K562 treated with DMSO at 1 percent for 4 hours (cell line): ENCODE data around the gene DEPDC7. TPM values are rescaled to one million over a fixed set of nuclear protein-coding genes. Genes with fewer than 3 reads are reported as not detected.

Experiments used
- total RNA-seq: library from RNA; unstranded; fragments of 300-600 nt; gene quantifications from 2 replicates; pipeline ENCODE4 v1.2.3, GENCODE V29; 2022; ENCODE audit not compliant: insufficient read depth

The DEPDC7 gene
- 3.6 and 4.6 TPM in 2 replicates for total RNA-seq

DNA sequence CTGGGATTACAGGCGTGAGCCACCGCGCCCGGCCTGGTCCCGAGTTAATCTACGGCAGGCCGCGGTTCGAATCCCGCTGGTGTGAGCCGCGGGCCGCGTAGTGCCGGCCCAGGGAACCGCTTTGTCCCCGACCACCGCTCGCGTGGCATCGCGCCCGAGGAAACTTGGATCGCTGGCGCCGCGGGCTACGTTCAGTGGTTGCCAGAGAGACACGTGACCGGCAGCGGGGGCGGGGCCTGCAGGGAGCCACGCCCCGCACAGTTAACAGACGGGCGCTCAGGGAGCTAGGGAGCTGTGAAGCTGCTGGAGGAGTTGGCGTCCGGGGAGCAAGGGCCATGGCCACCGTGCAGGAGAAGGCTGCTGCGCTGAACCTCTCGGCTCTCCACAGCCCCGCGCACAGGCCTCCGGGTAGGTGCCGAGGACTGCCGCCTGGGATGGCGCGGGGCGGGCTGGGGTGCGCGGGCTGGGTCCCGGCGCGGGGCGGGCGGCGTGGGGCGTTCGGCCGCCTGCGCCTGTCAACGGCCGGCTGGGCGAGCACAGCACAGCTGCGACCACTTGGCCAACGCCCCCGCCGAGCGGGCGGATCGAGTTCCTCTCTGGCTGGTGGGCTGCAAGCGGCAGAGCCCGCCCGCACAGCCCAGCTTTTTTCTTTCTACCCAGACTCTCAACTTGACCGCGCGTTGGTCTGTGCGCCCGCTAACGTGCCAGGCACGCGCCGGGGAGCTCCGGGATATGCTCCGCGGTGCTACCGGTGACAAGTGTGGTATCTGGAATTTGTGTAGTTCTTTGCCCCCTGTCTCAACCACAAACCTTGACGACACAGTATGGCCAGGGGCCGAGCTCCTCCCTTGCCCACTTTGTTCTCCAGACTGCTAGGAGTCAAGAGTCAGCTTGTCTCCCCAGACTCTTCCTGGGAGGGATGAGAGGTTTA lies at the start of gene DEPDC7:
TSS of gene DEPDC7 (plus strand) at position 258 of the 931 bp plus-strand sequence. CDS start at position 336, 78 bp downstream.

DNA sequence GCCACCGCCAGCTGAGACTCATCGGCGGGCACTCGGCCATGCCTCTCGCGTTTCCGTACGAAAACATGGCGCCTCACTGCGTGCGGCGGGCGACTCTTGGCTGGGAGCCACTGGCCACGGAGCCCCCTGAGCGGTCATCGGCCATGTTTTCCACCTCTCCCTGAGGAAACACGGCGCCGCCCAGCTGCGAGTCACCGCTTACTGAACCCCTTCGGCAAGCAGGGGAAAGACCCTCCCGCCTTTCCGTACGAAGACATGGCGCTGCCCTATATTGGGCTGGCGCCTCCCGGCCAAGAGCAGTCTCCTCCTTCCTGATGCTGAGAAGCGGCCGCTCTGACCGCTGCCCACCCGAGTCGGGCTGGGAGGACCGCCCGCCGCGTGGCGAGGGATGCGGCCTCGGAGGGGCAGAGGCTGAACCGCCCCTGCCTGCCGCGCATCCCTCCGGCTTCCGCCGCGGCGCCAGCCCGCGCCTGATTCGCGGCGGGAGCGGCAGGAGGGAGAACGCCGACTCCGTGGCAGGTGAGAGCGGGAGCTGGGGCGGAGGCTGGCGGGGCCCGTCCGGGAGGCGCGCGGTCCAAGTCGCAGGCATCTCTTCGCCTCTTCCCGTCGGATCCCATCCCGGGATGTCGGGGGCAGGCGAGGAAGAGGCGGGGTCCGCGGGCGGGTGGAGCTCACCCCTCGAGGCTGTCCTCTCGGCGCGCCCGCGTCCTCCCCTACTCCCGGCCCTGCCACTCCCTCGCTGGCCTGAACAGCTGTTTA lies 23.8 kb downstream of the DEPDC7 start, which contains the start of gene TCP11L1:
TSS of gene TCP11L1 (plus strand) at position 299 of the 759 bp plus-strand sequence. CDS start 4,202 bp downstream, outside the sequence.

Other genes with a start within 250 kb of the DEPDC7 start
- gene CCDC73, start 221.2 kb upstream of the DEPDC7 start, total RNA-seq: not detected in 2 replicates
- not detected in 2 replicates for gene PRRG4, start 186.0 kb upstream of the DEPDC7 start, total RNA-seq
- gene QSER1, start 123.1 kb upstream of the DEPDC7 start, total RNA-seq: 8.4 and 11.6 TPM in 2 replicates
- gene TCP11L1, start 23.7 kb downstream of the DEPDC7 start, total RNA-seq: 1.5 and 2.2 TPM in 2 replicates
- gene CSTF3, start 145.6 kb downstream of the DEPDC7 start, total RNA-seq: 30.3 and 36.0 TPM in 2 replicates
- 6.1 and 7.6 TPM in 2 replicates for gene HIPK3, start 241.5 kb downstream of the DEPDC7 start, total RNA-seq